ENCODE measurements around the gene KIF23. TPM values are rescaled to one million over a fixed set of nuclear protein-coding genes. Genes with fewer than 3 reads are reported as not detected.

KIF23 gene
- total and polyA plus RNA-seq, 2 of the 4 experiments (the other 2 are of a cell fraction) = 37.7 to 56.1 TPM

DNA sequence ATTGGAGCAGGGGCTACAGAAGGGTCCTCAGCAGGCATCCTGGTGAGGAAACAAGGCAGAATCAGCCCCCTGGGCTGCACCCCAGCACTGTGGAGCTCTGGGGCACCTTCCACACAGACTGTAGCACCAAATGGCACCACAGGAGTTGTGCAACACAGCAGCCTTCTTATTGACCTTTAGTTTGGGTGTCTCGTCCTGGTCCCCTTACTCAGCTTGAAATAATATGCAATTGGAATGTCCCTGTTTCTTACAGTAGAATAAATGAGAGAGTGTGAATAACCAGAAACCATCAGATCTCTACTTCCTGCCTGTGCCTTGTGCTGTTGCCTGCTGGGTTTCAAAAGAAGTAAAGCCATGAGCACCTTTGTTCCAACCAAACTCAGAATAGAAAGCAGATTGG, 82.9 kb downstream of the KIF23 start:
- Histone ChIP-seq H4K20me1 (ENCODE audit: insufficient read depth, low read length) (no peaks in the 10 kb centered on the region), H4K91ac (ENCODE audit: insufficient read depth, low read depth, low read length) (no peak overlapping the region), H2AFZ (replicated peaks; ENCODE audit: low read length, poor library complexity) (no peak overlapping the region), H3K18ac (ENCODE audit: low read depth, low read length) (no peak overlapping the region), H3K4me2 (ENCODE audit: low read depth, low read length) (no peak overlapping the region), H3K79me1 (ENCODE audit: low read depth in 1 of 2, low read length in 2 of 2) (no peaks in the 10 kb centered on the region), H2BK120ac (ENCODE audit: low read depth, low read length) (no peak overlapping the region), H2AK9ac (replicated peaks; ENCODE audit: low read depth, low read length, poor library complexity) (no peak overlapping the region), H3K9ac (ENCODE audit: low read depth, low read length) (no peak overlapping the region), H3K4ac (ENCODE audit: low read depth, low read length) (no peak overlapping the region), H3K36me3 (ENCODE audit: control insufficient read depth, insufficient read depth, low read length) (no peaks in the 10 kb centered on the region), H3K9me1 (ENCODE audit: insufficient read depth, low read length) (no peaks in the 10 kb centered on the region), H2BK15ac (ENCODE audit: low read depth, low read length) (no peak overlapping the region), H3K56ac (ENCODE audit: extremely low read depth, insufficient read depth, low read length) (no peak overlapping the region), H4K8ac (ENCODE audit: low read depth in 2 of 2, low read length in 2 of 2) (no peak overlapping the region), H3K23ac (ENCODE audit: low read depth, low read length) (no peak overlapping the region), H3K9me3 (ENCODE audit: control insufficient read depth, insufficient read depth, low read length) (no peaks in the 10 kb centered on the region), H3K14ac (replicated peaks; ENCODE audit: low read depth, low read length) (no peak overlapping the region), H3K27me3 (ENCODE audit: control insufficient read depth, insufficient read depth, low read length) (peaks cover 42% of the 10 kb centered on the region), H3K27ac (ENCODE audit: insufficient read depth, low read length) (no peak overlapping the region), H2AK5ac (ENCODE audit: low read depth, low read length) (no peak overlapping the region), H2BK5ac (ENCODE audit: low read depth, low read length, poor library complexity, severe bottlenecking) (no peak overlapping the region), H4K5ac (ENCODE audit: low read depth, low read length) (no peak overlapping the region), H3K4me3 (ENCODE audit: insufficient read depth, low read depth, low read length) (no peak overlapping the region), H3K4me1 (ENCODE audit: control insufficient read depth, insufficient read depth, low read length) (no peaks in the 10 kb centered on the region), H2BK20ac (ENCODE audit: low read depth, low read length) (no peak overlapping the region)
- ChIA-PET CTCF (no interaction called here), POLR2A (ENCODE audit: unreplicated experiment) (no interaction called here)
- dilution Hi-C loops (cut with HindIII; ENCODE audit: low sequenced_read_pairs, unreplicated experiment) (no loop called here), intact Hi-C loops (cut with micrococcal nuclease) (no loop called here), in situ Hi-C loops (cut with MboI; ENCODE audit: low sequenced_read_pairs) (no loop called here)
- ATAC-seq (ENCODE audit: low read depth) (no peak), DNase-seq (no peak)
- BruUV-seq (replicated peaks) = no TSS peak
- TF ChIP-seq, protein P1, sequence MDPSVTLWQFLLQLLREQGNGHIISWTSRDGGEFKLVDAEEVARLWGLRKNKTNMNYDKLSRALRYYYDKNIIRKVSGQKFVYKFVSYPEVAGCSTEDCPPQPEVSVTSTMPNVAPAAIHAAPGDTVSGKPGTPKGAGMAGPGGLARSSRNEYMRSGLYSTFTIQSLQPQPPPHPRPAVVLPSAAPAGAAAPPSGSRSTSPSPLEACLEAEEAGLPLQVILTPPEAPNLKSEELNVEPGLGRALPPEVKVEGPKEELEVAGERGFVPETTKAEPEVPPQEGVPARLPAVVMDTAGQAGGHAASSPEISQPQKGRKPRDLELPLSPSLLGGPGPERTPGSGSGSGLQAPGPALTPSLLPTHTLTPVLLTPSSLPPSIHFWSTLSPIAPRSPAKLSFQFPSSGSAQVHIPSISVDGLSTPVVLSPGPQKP (IDR thresholded peaks at IDR 0.05; ENCODE audit: borderline replicate concordance, low read depth, low read length) = no peak
- no peak for TF ChIP-seq CEBPB (IDR thresholded peaks at IDR 0.05; ENCODE audit: low read depth, low read length)
- TF ChIP-seq MXI1 (IDR thresholded peaks at IDR 0.05; ENCODE audit: borderline replicate concordance, low read depth, low read length) = no peak
- no peak for TF ChIP-seq NFE2L2 (IDR thresholded peaks at IDR 0.05; ENCODE audit: low read depth, low read length)
- TF ChIP-seq POLR2A (IDR thresholded peaks at IDR 0.05; ENCODE audit: low read depth, low read length) = no peak
- TF ChIP-seq SMC3 (IDR thresholded peaks at IDR 0.05; ENCODE audit: low read depth, low read length) = no peak
- TF ChIP-seq MAFK (IDR thresholded peaks at IDR 0.05; ENCODE audit: low read depth, low read length) = no peak
- WGBS, 2 experiments (ENCODE audit: extremely low coverage in 2 of 2, insufficient read length in 1 of 2) = no CpG with 5 or more reads among the region's 1 CpG

All from IMR-90 (cell line).